PC-9 (cell line): ENCODE data around the gene RPS6KA6. TPM values are rescaled to one million over a fixed set of nuclear protein-coding genes. Genes with fewer than 3 reads are reported as not detected.

Experiments
- BruUV-seq: library from RNA; stranded (reverse); fragments of 400-500 nt; replicated peaks from 2 replicates; lab custom pipeline; 2021; lab: Mats Ljungman, UMichigan
- CTCF ChIA-PET: fragments of 300-600 bp; sonication (Branson Sonifier 250); formaldehyde crosslinking; loops from one replicate; lab custom pipeline; 2022; ENCODE audit warnings: antibody characterized with exemption; lab: Charles Lee
- POLR2A ChIA-PET: fragments of 300-600 bp; sonication (Branson Sonifier 250); formaldehyde crosslinking; loops from one replicate; lab custom pipeline; 2022; ENCODE audit warnings: antibody characterized with exemption; ENCODE audit not compliant: unreplicated experiment; lab: Charles Lee
- DNase-seq, 2 experiments: peaks; one replicate each; pipeline versions ENCODE4 v3.0.0 to v3.0.0-alpha.2; 2015 to 2022; ENCODE audit warnings: mixed read lengths in 1 of 2
- H2AFZ ChIP-seq: fragments of 200-600 bp; sonication (generic); 2 replicates; pipeline ENCODE4 v1.8.1; 2017; ENCODE audit warnings: antibody characterized with exemption
- H3F3A ChIP-seq: fragments of 200-600 bp; sonication (generic); 2 replicates; pipeline ENCODE4 v1.8.1; 2017; ENCODE audit warnings: antibody characterized with exemption, mild to moderate bottlenecking, low read depth; ENCODE audit not compliant: insufficient read depth
- H3K27ac ChIP-seq: fragments of 200-600 bp; sonication (generic); 2 replicates; pipeline ENCODE4 v1.6.1; 2016; ENCODE audit warnings: mixed run types
- H3K27me3 ChIP-seq: fragments of 200-600 bp; sonication (generic); 2 replicates; pipeline ENCODE4 v1.6.1; 2016; ENCODE audit warnings: low read depth, mixed run types; ENCODE audit not compliant: insufficient read depth
- H3K36me3 ChIP-seq: fragments of 200-600 bp; sonication (generic); 2 replicates; pipeline ENCODE4 v1.6.1; 2016; ENCODE audit warnings: low read depth, mixed run types
- H3K4me1 ChIP-seq: fragments of 200-600 bp; sonication (generic); replicated peaks from 2 replicates; pipeline ENCODE4 v1.6.1; 2016; ENCODE audit warnings: mixed run types; ENCODE audit not compliant: insufficient read depth
- H3K4me2 ChIP-seq: fragments of 200-600 bp; sonication (generic); 2 replicates; pipeline ENCODE4 v1.6.1; 2017; ENCODE audit warnings: mixed run types
- H3K4me3 ChIP-seq: fragments of 200-600 bp; sonication (generic); 2 replicates; pipeline ENCODE4 v1.6.1; 2016; ENCODE audit warnings: mixed run types
- H3K79me2 ChIP-seq: fragments of 200-600 bp; sonication (generic); 2 replicates; pipeline ENCODE4 v1.6.1; 2017; ENCODE audit warnings: low read depth, mixed run types
- H3K9me2 ChIP-seq: fragments of 200-600 bp; sonication (generic); 2 replicates; pipeline ENCODE4 v1.8.1; 2017; ENCODE audit warnings: mild to moderate bottlenecking; ENCODE audit not compliant: insufficient read depth
- H3K9me3 ChIP-seq: fragments of 200-600 bp; sonication (generic); 2 replicates; pipeline ENCODE4 v1.8.1; 2016; ENCODE audit warnings: low read depth; ENCODE audit not compliant: insufficient read depth
- H4K20me1 ChIP-seq: fragments of 200-600 bp; sonication (generic); 2 replicates; pipeline ENCODE4 v1.8.1; 2017; ENCODE audit not compliant: insufficient read depth
- EZH2 ChIP-seq: fragments of 200-600 bp; sonication (generic); IDR thresholded peaks from 2 replicates; pipeline ENCODE4 v1.8.0; 2017; ENCODE audit warnings: antibody characterized with exemption, low read depth
- intact Hi-C: fragments of 100-400 bp; cut with micrococcal nuclease; formaldehyde crosslinking; loops from one replicate; pipeline ENCODE4 v1.10.0; 2022; ENCODE audit not compliant: unreplicated experiment
- total RNA-seq: library from RNA; stranded (reverse); gene quantifications from 2 replicates; pipeline ENCODE4 v1.2.3, GENCODE V29; 2021
- TF ChIP-seq, protein P1 (sequence below): fragments of 200-600 bp; sonication (generic); conservative IDR thresholded peaks from 2 replicates; pipeline ENCODE4 v1.6.1; 2017; ENCODE audit warnings: mixed run types, antibody characterized with exemption, mild to moderate bottlenecking, moderate library complexity

RPS6KA6 gene
- total RNA-seq, 1 experiment from 2014 or later = 6.5 TPM

DNA sequence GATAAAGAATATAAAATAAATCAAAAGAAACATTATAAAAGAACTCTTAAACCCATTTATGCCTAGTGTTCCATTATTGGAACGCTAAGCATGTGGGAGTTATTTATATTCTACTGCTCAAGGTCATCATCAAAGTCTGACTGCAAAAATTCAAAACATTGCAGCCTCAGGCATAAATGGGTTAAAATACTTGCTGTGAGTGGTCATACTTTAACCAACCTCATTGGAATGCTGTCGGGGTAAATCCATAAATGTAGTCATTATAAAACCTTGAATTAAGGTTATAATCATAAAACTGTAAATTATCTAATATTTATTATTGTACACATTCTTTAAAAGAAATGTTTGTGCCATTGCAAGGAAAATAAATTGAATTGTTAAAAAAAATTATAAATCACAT, 55.0 kb downstream of the RPS6KA6 start:
- POLR2A ChIA-PET = no interaction called here
- no TSS peak for BruUV-seq
- intact Hi-C loops = no loop called here
- Histone ChIP-seq H3K9me3 (no peaks in the 10 kb centered on the region), H3K36me3 (no peaks in the 10 kb centered on the region), H3F3A (no peaks in the 10 kb centered on the region), H3K27ac (no peak overlapping the region), H3K9me2 (no peaks in the 10 kb centered on the region; the same call in 1 of the 2 replicates), H3K4me3 (no peak overlapping the region), H3K4me1 (no peaks in the 10 kb centered on the region), H3K4me2 (no peak overlapping the region), H4K20me1 (no peaks in the 10 kb centered on the region), H3K27me3 (no peaks in the 10 kb centered on the region), H3K79me2 (no peaks in the 10 kb centered on the region), H2AFZ (no peak overlapping the region)
- no peak for DNase-seq
- CTCF ChIA-PET = no interaction called here
- no peak for TF ChIP-seq EZH2
- TF ChIP-seq, protein P1, sequence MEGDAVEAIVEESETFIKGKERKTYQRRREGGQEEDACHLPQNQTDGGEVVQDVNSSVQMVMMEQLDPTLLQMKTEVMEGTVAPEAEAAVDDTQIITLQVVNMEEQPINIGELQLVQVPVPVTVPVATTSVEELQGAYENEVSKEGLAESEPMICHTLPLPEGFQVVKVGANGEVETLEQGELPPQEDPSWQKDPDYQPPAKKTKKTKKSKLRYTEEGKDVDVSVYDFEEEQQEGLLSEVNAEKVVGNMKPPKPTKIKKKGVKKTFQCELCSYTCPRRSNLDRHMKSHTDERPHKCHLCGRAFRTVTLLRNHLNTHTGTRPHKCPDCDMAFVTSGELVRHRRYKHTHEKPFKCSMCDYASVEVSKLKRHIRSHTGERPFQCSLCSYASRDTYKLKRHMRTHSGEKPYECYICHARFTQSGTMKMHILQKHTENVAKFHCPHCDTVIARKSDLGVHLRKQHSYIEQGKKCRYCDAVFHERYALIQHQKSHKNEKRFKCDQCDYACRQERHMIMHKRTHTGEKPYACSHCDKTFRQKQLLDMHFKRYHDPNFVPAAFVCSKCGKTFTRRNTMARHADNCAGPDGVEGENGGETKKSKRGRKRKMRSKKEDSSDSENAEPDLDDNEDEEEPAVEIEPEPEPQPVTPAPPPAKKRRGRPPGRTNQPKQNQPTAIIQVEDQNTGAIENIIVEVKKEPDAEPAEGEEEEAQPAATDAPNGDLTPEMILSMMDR = no peak

DNA sequence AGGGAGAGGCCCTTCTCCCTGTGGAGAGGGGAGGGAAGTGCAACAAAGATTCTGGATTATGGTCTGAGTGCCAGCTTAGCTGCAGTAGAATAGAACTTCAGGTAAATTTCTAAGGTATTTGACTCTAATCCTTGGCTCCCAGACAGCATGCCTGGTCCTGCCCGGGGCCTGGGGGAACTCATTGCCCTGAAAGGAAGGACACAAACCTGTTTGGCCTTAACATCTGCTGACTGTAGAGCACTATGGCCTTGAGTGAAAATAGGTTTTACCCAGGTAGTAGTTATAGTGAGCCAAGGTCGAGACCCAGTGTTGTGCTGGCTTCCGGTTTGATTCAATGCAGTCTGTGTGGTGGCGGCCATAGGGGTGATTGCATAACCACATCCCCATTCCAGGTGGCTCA, 64.4 kb downstream of the RPS6KA6 start:
- H2AFZ ChIP-seq = no peak overlapping the region
- DNase-seq = no peak
- H3K4me1 ChIP-seq = peaks cover 13% of the 10 kb centered on the region
- no peaks in the 10 kb centered on the region for H3K9me3 ChIP-seq
- no peaks in the 10 kb centered on the region for H3K79me2 ChIP-seq
- intact Hi-C loops = no loop called here
- H3K36me3 ChIP-seq = no peaks in the 10 kb centered on the region
- H3K9me2 ChIP-seq = no peaks in the 10 kb centered on the region
- CTCF ChIA-PET = interaction anchor here (0.5 kb wide), 1 partner anchor 93 kb away, joined by 3 read pairs; no protein-coding TSS in a partner anchor
- H3K27ac ChIP-seq = no peak overlapping the region
- TF ChIP-seq, protein P1 = no peak
- TF ChIP-seq EZH2 = no peak
- no peak overlapping the region for H3K4me3 ChIP-seq
- H3K4me2 ChIP-seq = no peak overlapping the region
- H3F3A ChIP-seq = 0 out of 2 replicates have a peak, but pooled peaks cover 5% of the 10 kb centered on the region
- no TSS peak for BruUV-seq
- H3K27me3 ChIP-seq = no peaks in the 10 kb centered on the region
- no peaks in the 10 kb centered on the region for H4K20me1 ChIP-seq
- POLR2A ChIA-PET = no interaction called here

- Histone ChIP-seq H3K4me2 (peak overlapping the region; percentile 89), H3K79me2 (no peaks in the 10 kb centered on the region), H3K36me3 (no peaks in the 10 kb centered on the region)
Measured at GRCh38 chrX:84118769-84119168, 69.2 kb downstream of the RPS6KA6 start.

More at GRCh38 chrX:84118769-84119168, 69.2 kb downstream of the RPS6KA6 start:
- H2AFZ ChIP-seq = no peak overlapping the region
- peak in 1 of 2 experiments; percentile 76 for DNase-seq
- H3F3A ChIP-seq = 0 out of 2 replicates have a peak, but pooled peaks cover 5% of the 10 kb centered on the region
- H4K20me1 ChIP-seq = no peaks in the 10 kb centered on the region
- ChIA-PET CTCF (no interaction called here), POLR2A (no interaction called here)
- H3K9me2 ChIP-seq = no peaks in the 10 kb centered on the region
- no TSS peak for BruUV-seq
- H3K27me3 ChIP-seq = no peaks in the 10 kb centered on the region
- intact Hi-C loops = loop anchor here (10.0 kb wide), 1 partner anchor 66 kb away; the partner anchor contains the start of gene RPS6KA6
- peaks cover 26% of the 10 kb centered on the region for H3K4me1 ChIP-seq
- peak overlapping the region; percentile 70 for H3K27ac ChIP-seq
- no peak for TF ChIP-seq EZH2
- TF ChIP-seq, protein P1 = no peak
- H3K9me3 ChIP-seq = no peaks in the 10 kb centered on the region
- peak overlapping the region; percentile 41; the same call in 1 of the 2 replicates for H3K4me3 ChIP-seq
